H1 (cell line): ENCODE measurements around the gene SCAF1.

Source experiments
- CTCF ChIP-seq, 3 experiments: IDR thresholded peaks; 1 replicate in 2 of 3; 2 replicates in 1 of 3; pipeline versions ENCODE4 v1.5.1 to v1.6.1; 2011; ENCODE audit warnings: low read length in 3 of 3, mild to moderate bottlenecking in 3 of 3, inconsistent platforms in 2 of 3, low read depth in 1 of 3, moderate library complexity in 1 of 3; ENCODE audit not compliant: insufficient read depth in 1 of 3; ENCODE audit errors: control extremely low read depth in 1 of 3
- EGR1 ChIP-seq: IDR thresholded peaks from 2 replicates; pipeline ENCODE4 v1.6.1; 2011; ENCODE audit warnings: low read depth, low read length, borderline replicate concordance
- EZH2 ChIP-seq: fragments of 200-600 bp; sonication (generic); IDR thresholded peaks from 2 replicates; pipeline ENCODE4 v1.7.1; 2012; ENCODE audit warnings: low read depth, mild to moderate bottlenecking, moderate library complexity, low read length, inconsistent platforms; ENCODE audit not compliant: severe bottlenecking
- JUND ChIP-seq: IDR thresholded peaks from 2 replicates; pipeline ENCODE4 v1.6.1; 2011; ENCODE audit warnings: mild to moderate bottlenecking, improper control_type of control experiment, low read length
- PHF8 ChIP-seq: fragments of 200-600 bp; sonication (generic); conservative IDR thresholded peaks from 2 replicates; pipeline ENCODE4 v1.7.1; 2012; ENCODE audit warnings: low read depth, mild to moderate bottlenecking, inconsistent platforms, low read length, moderate library complexity
- POLR2A ChIP-seq, 2 experiments: IDR thresholded peaks; 1 replicate in 1 of 2; 2 replicates in 1 of 2; pipeline ENCODE4 v1.6.1; 2011; ENCODE audit warnings: low read depth in 2 of 2, low read length in 2 of 2, mild to moderate bottlenecking in 2 of 2; ENCODE audit errors: control extremely low read depth in 1 of 2
- SIN3A ChIP-seq, 2 experiments: IDR thresholded peaks in 1 of 2; conservative IDR thresholded peaks in 1 of 2; 2 replicates each; pipeline ENCODE4 v1.6.1; 2011 to 2012; ENCODE audit warnings: low read length in 2 of 2, improper control_type of control experiment in 1 of 2, low read depth in 1 of 2, mild to moderate bottlenecking in 1 of 2
- SP2 ChIP-seq: IDR thresholded peaks from 2 replicates; pipeline ENCODE4 v1.6.1; 2012; ENCODE audit warnings: mild to moderate bottlenecking, low read length, inconsistent platforms
- TAF1 ChIP-seq: IDR thresholded peaks from 2 replicates; pipeline ENCODE4 v1.6.1; 2011; ENCODE audit warnings: mild to moderate bottlenecking, low read depth, low read length
- TBP ChIP-seq: IDR thresholded peaks from 2 replicates; pipeline ENCODE4 v1.6.1; 2011; ENCODE audit warnings: low read depth, low read length, improper control_type of control experiment
- USF2 ChIP-seq: IDR thresholded peaks from 2 replicates; pipeline ENCODE4 v1.6.1; 2011; ENCODE audit warnings: low read length, improper control_type of control experiment

GRCh38 chr19:49601482-49602038 is 40.4 kb upstream of the SCAF1 start:
- no peak for TF ChIP-seq SP2
- no peak for TF ChIP-seq CTCF (IDR thresholded peaks at IDR 0.05; ENCODE audit: control extremely low read depth in 1 of 3, insufficient read depth in 1 of 3, low read depth in 1 of 3, low read length in 3 of 3)
- no peak for TF ChIP-seq JUND
- TF ChIP-seq PHF8, result no peak
- no peak for TF ChIP-seq EZH2
- no peak for TF ChIP-seq POLR2A (IDR thresholded peaks at IDR 0.05; ENCODE audit: control extremely low read depth in 1 of 2, low read depth in 2 of 2, low read length in 2 of 2)
- TF ChIP-seq EGR1, result no peak
- no peak for TF ChIP-seq TAF1
- no peak for TF ChIP-seq USF2
- TF ChIP-seq SIN3A (conservative IDR thresholded peaks at IDR 0.05 in 1 of 2, IDR thresholded peaks at IDR 0.05 in 1 of 2; ENCODE audit: low read depth in 1 of 2, low read length in 2 of 2), result no peak
- no peak for TF ChIP-seq TBP
